Endodermal cell (in vitro differentiated cells): ENCODE data around the gene CBLN3. TPM values are rescaled to one million over a fixed set of nuclear protein-coding genes. Genes with fewer than 3 reads are reported as not detected.
"Not testable (repeated sequence)": the region's sequence is repeated elsewhere in the genome, so short reads cannot be mapped to it uniquely, and the experiment has no call there.

Experiments used
- DNase-seq: peaks from one replicate; pipeline ENCODE4 v3.0.0-alpha.2; 2017
- H3K27ac ChIP-seq: 2 replicates; pipeline ENCODE4 v1.5.1; 2013; ENCODE audit warnings: mild to moderate bottlenecking, low read depth, low read length, moderate library complexity
- H3K27me3 ChIP-seq: 2 replicates; pipeline ENCODE4 v1.6.1; 2013; ENCODE audit warnings: mild to moderate bottlenecking, low read length, moderate library complexity; ENCODE audit not compliant: insufficient read depth, control insufficient read depth, poor library complexity, severe bottlenecking
- H3K36me3 ChIP-seq: 2 replicates; pipeline ENCODE4 v1.7.0; 2013; ENCODE audit warnings: mild to moderate bottlenecking, low read length, moderate library complexity; ENCODE audit not compliant: control insufficient read depth, insufficient read depth
- H3K4me1 ChIP-seq: one replicate; pipeline ENCODE4 v1.7.0; 2013; ENCODE audit warnings: low read length; ENCODE audit not compliant: control insufficient read depth, insufficient read depth
- H3K4me3 ChIP-seq: 2 replicates; pipeline ENCODE4 v1.5.1; 2013; ENCODE audit warnings: mild to moderate bottlenecking, low read length, moderate library complexity
- H3K9ac ChIP-seq: 2 replicates; pipeline ENCODE4 v1.6.1; 2013; ENCODE audit warnings: mild to moderate bottlenecking, low read length, moderate library complexity; ENCODE audit not compliant: poor library complexity, severe bottlenecking; ENCODE audit errors: extremely low read depth
- H3K9me3 ChIP-seq: 2 replicates; pipeline ENCODE4 v1.6.1; 2013; ENCODE audit warnings: mild to moderate bottlenecking, low read length, moderate library complexity; ENCODE audit not compliant: control insufficient read depth
- H3K27ac Mint-ChIP-seq: 2 replicates; pipeline ENCODE4 v1.8.0; 2020; ENCODE audit warnings: mixed read lengths
- H3K27me3 Mint-ChIP-seq: 2 replicates; pipeline ENCODE4 v1.8.0; 2021; ENCODE audit warnings: mild to moderate bottlenecking, mixed read lengths; ENCODE audit not compliant: insufficient read depth
- H3K36me3 Mint-ChIP-seq: 2 replicates; pipeline ENCODE4 v1.8.0; 2020; ENCODE audit warnings: low read depth, mixed read lengths
- H3K4me1 Mint-ChIP-seq: 2 replicates; pipeline ENCODE4 v1.8.0; 2020; ENCODE audit warnings: mixed read lengths
- H3K4me3 Mint-ChIP-seq: 2 replicates; pipeline ENCODE4 v1.8.0; 2020; ENCODE audit warnings: mild to moderate bottlenecking, moderate library complexity, mixed read lengths
- H3K9me3 Mint-ChIP-seq: 2 replicates; pipeline ENCODE4 v1.8.0; 2020; ENCODE audit warnings: mild to moderate bottlenecking, mixed read lengths
- WGBS, 2 experiments: methylation state at CpG; one replicate each; pipeline versions ENCODE4 v1.1.5 to v1.1.7; 2013; ENCODE audit warnings: missing lambda C conversion rate in 2 of 2, mixed read lengths in 1 of 2; ENCODE audit not compliant: insufficient coverage in 1 of 2, insufficient read length in 1 of 2; 5-methylcytosine and 5-hydroxymethylcytosine counted together
- total RNA-seq, 2 donors: library from RNA; stranded (reverse); fragmentation: NEBNext Ultra II Directional in 1 of 2; extraction: Animal tissue kit (Norgen Biotek cat#: 25700) in 1 of 2; gene quantifications; 2 replicates in 1 of 2; 3 replicates in 1 of 2; pipeline ENCODE4 v1.2.1, GENCODE V29; 2021
- TF ChIP-seq, protein P1 (sequence below): fragments of 200-600 bp; sonication (generic); conservative IDR thresholded peaks from 2 replicates; pipeline ENCODE4 v1.5.0; 2021; ENCODE audit warnings: antibody characterized with exemption, mild to moderate bottlenecking

The CBLN3 gene
- total RNA-seq, 2 donors from 2014 or later, result 2.1 to 2.4 TPM

DNA sequence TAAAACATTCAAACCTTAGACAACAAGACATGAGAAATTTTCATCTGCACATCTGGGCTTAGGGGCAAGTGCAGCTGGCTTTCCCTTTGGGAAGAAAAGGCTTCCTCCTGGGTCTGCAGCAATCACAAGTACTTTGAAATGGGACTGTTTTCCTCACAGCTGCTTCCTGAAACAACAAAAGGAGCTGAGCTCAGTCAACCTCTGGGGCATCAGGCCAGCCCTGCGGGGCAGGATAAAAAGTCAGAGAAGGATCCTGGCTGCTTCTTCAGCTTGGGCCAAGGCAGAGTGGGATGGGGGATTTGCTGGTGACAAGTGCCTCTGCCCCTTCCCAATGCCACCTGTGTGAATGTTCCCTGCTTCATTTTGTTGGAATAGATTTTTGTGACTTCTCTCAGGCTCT, 29.3 kb upstream of the CBLN3 start:
- no peak for DNase-seq
- H3K36me3 ChIP-seq, result peaks cover 9% of the 10 kb centered on the region
- H3K27ac ChIP-seq, result no peak overlapping the region
- Mint-ChIP-seq H3K36me3 (peaks cover 22% of the 10 kb centered on the region), H3K27me3 (peaks cover 2% of the 10 kb centered on the region), H3K4me3 (no peak overlapping the region), H3K9me3 (peaks cover 24% of the 10 kb centered on the region), H3K27ac (no peak overlapping the region), H3K4me1 (no peaks in the 10 kb centered on the region)
- WGBS, 2 experiments, result 71 to 74% methylated on average over 1 of the region's 1 CpG
- no peak overlapping the region for H3K9ac ChIP-seq
- no peaks in the 10 kb centered on the region for H3K27me3 ChIP-seq
- TF ChIP-seq, protein P1, sequence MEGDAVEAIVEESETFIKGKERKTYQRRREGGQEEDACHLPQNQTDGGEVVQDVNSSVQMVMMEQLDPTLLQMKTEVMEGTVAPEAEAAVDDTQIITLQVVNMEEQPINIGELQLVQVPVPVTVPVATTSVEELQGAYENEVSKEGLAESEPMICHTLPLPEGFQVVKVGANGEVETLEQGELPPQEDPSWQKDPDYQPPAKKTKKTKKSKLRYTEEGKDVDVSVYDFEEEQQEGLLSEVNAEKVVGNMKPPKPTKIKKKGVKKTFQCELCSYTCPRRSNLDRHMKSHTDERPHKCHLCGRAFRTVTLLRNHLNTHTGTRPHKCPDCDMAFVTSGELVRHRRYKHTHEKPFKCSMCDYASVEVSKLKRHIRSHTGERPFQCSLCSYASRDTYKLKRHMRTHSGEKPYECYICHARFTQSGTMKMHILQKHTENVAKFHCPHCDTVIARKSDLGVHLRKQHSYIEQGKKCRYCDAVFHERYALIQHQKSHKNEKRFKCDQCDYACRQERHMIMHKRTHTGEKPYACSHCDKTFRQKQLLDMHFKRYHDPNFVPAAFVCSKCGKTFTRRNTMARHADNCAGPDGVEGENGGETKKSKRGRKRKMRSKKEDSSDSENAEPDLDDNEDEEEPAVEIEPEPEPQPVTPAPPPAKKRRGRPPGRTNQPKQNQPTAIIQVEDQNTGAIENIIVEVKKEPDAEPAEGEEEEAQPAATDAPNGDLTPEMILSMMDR, result no peak
- peaks cover 34% of the 10 kb centered on the region for H3K9me3 ChIP-seq
- no peak overlapping the region for H3K4me3 ChIP-seq
- no peaks in the 10 kb centered on the region for H3K4me1 ChIP-seq

DNA sequence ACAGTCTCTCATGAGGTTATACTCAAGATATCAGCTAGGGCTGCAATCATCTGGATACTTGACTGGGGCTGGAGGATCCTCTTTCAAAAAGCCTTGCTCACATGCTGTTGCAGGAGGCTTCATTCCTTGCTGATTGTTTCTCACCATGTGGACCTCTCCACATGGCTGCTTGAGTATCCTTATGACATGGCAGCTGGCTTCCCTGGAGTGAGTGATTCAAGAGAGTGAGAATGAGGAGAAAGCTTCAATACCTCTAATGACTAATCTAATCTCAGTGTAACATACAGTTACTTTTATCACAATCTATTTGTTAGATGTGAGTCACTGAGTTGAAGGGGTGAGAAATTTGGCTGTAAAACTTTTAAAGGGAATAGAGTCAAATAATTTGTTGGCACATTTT, 27.5 kb upstream of the CBLN3 start:
- Mint-ChIP-seq H3K4me3 (no peak overlapping the region), H3K36me3 (peaks cover 38% of the 10 kb centered on the region), H3K27ac (no peak overlapping the region), H3K9me3 (peaks cover 42% of the 10 kb centered on the region), H3K27me3 (peaks cover 2% of the 10 kb centered on the region), H3K4me1 (no peaks in the 10 kb centered on the region)
- peaks cover 47% of the 10 kb centered on the region for H3K9me3 ChIP-seq
- no peaks in the 10 kb centered on the region for H3K4me1 ChIP-seq
- no peak for DNase-seq
- no peak overlapping the region for H3K9ac ChIP-seq
- H3K27me3 ChIP-seq, result no peaks in the 10 kb centered on the region
- H3K36me3 ChIP-seq, result peaks cover 9% of the 10 kb centered on the region
- no peak overlapping the region for H3K4me3 ChIP-seq
- TF ChIP-seq, protein P1, result no peak
- H3K27ac ChIP-seq, result no peak overlapping the region

DNA sequence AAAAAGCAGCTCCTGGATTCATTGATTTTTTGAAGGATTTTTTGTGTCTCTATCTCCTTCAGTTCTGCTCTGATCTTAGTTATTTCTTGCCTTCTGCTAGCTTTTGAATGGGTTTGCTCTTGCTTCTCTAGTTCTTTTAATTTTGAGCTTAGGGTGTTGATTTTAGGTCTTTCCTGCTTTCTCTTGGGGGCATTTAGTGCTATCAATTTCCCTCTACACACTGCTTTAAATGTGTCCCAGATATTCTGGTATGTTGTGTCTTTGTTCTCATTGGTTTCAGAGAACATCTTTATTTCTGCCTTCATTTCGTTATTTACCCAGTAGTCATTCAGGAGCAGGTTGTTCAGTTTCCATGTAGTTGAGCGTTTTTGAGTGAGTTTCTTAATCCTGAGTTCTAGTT, 21.4 kb upstream of the CBLN3 start:
- not testable (repeated sequence) for H3K27me3 ChIP-seq, H3K27ac ChIP-seq, H3K9ac ChIP-seq, H3K36me3 ChIP-seq, H3K4me3 Mint-ChIP-seq, H3K4me3 ChIP-seq, H3K27ac Mint-ChIP-seq, H3K27me3 Mint-ChIP-seq, DNase-seq, H3K4me1 ChIP-seq, H3K4me1 Mint-ChIP-seq
- Mint-ChIP-seq H3K36me3 (peaks cover 29% of the 10 kb centered on the region), H3K9me3 (peaks cover 38% of the 10 kb centered on the region)
- WGBS, 2 experiments, result no CpG with 5 or more reads among the region's 2 CpGs
- peaks cover 33% of the 10 kb centered on the region for H3K9me3 ChIP-seq

DNA sequence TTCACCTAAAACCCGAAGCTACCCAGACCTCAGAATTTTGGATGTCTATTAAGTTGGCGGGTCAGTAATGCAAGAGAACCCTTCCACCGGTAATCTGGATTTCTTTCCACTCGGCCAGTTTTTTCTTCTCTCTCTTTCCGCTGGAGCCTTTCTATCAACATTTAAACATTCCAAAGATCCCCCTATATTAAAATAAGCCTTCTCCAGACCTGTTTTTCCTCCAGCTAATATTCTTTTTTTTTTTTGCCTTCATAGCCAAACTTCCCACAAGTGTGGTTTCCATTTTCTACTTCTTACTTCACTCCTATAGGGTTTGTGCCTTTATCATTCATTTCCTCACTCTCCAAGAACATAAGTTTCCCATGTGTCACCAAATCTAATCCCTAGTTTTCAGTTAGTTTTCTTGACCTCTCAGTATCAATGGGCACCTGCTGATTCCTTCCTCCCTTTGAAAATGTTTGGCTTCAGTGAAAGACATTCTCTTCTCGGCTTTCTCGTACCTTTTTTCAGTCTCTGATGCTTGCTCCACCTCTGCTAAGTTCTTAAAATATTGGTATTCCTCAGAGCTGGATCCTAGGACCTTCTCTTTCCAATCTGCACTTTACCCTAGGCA, 13.7 kb upstream of the CBLN3 start:
- TF ChIP-seq, protein P1, result no peak
- peaks cover 28% of the 10 kb centered on the region for H3K4me1 Mint-ChIP-seq
- H3K27me3 Mint-ChIP-seq, result no peaks in the 10 kb centered on the region
- Histone ChIP-seq H3K4me1 (peaks cover 23% of the 10 kb centered on the region), H3K27ac (no peak overlapping the region), H3K9ac (peak overlapping the region; percentile 72), H3K4me3 (peak overlapping the region; percentile 97), H3K9me3 (no peaks in the 10 kb centered on the region), H3K36me3 (peaks cover 14% of the 10 kb centered on the region), H3K27me3 (no peaks in the 10 kb centered on the region)
- WGBS, 2 experiments, result 5 to 8% methylated on average over 5 to 6 of the region's 7 CpGs
- peaks cover 29% of the 10 kb centered on the region for H3K36me3 Mint-ChIP-seq
- no peak for DNase-seq
- peaks cover 2% of the 10 kb centered on the region for H3K9me3 Mint-ChIP-seq
- peak overlapping the region; percentile 100 for H3K27ac Mint-ChIP-seq
- peak overlapping the region; percentile 94 for H3K4me3 Mint-ChIP-seq
